Body of pancreas (tissue), 4 donors: ENCODE measurements around the gene CEMIP2. TPM values are rescaled to one million over a fixed set of nuclear protein-coding genes. Genes with fewer than 3 reads are reported as not detected.

ENCODE experiments used
- ATAC-seq: fragments of 150-250 bp; one replicate; pipeline ENCODE4 v1.9.1; 2016
- DNase-seq, 4 donors: peaks; one replicate each; pipeline ENCODE4 v3.0.0-alpha.2; 2019
- H3K27ac ChIP-seq, 4 donors: fragments of 200-600 bp; sonication (generic); 1 replicate in 3 of 4; 2 replicates in 1 of 4; pipeline versions ENCODE4 v1.5.1 to v1.6.1; 2016 to 2019; ENCODE audit warnings: mild to moderate bottlenecking in 1 of 4, mixed read lengths in 1 of 4, moderate library complexity in 1 of 4
- H3K27me3 ChIP-seq, 2 donors: fragments of 200-600 bp; sonication (generic); one replicate each; pipeline ENCODE4 v1.6.0; 2016; ENCODE audit warnings: mild to moderate bottlenecking in 1 of 2
- H3K36me3 ChIP-seq, 2 donors: fragments of 200-600 bp; sonication (generic); replicated peaks in 1 of 2; 2 replicates each; pipeline ENCODE4 v1.5.1; 2016; ENCODE audit warnings: low read depth in 2 of 2; ENCODE audit not compliant: insufficient read depth in 1 of 2
- H3K4me1 ChIP-seq: fragments of 200-600 bp; sonication (generic); one replicate; pipeline ENCODE4 v1.6.0; 2016
- H3K4me3 ChIP-seq, 2 donors: fragments of 200-600 bp; sonication (generic); 1 replicate in 1 of 2; 2 replicates in 1 of 2; pipeline ENCODE4 v1.5.1; 2016 to 2019
- H3K9me3 ChIP-seq, 3 donors: fragments of 200-600 bp; sonication (generic); 1 replicate in 2 of 3; 2 replicates in 1 of 3; pipeline ENCODE4 v1.5.1; 2016
- POLR2A ChIP-seq, 3 donors: fragments of 450-650 bp; IDR thresholded peaks; one replicate each; pipeline ENCODE4 v1.6.1; 2016; ENCODE audit warnings: antibody characterized with exemption in 3 of 3, mild to moderate bottlenecking in 2 of 3
- WGBS, 2 donors: methylation state at CpG; one replicate each; pipeline ENCODE4 v1.1.5; 2017; 5-methylcytosine and 5-hydroxymethylcytosine counted together
- intact Hi-C: fragments of 100-400 bp; cut with DNase I; formaldehyde crosslinking; loops from one replicate; pipeline ENCODE4 v1.15.1; 2023
- total RNA-seq, 2 donors: library from RNA; depleted of rRNA; stranded (reverse); fragments of >200 nt; gene quantifications; one replicate each; pipeline ENCODE4 v1.1.0, GENCODE V29; 2016
- TF ChIP-seq, protein P1 (sequence below), 7 experiments: fragments of 450-650 bp in 4 of 7; fragments of 200-600 bp in 3 of 7; sonication (generic) in 3 of 7; IDR thresholded peaks; one replicate each; pipeline ENCODE4 v1.5.1; 2016 to 2019; ENCODE audit warnings: antibody characterized with exemption in 7 of 7

CEMIP2 gene
- total RNA-seq, 2 donors from 2014 or later = 28.3 to 33.0 TPM

DNA sequence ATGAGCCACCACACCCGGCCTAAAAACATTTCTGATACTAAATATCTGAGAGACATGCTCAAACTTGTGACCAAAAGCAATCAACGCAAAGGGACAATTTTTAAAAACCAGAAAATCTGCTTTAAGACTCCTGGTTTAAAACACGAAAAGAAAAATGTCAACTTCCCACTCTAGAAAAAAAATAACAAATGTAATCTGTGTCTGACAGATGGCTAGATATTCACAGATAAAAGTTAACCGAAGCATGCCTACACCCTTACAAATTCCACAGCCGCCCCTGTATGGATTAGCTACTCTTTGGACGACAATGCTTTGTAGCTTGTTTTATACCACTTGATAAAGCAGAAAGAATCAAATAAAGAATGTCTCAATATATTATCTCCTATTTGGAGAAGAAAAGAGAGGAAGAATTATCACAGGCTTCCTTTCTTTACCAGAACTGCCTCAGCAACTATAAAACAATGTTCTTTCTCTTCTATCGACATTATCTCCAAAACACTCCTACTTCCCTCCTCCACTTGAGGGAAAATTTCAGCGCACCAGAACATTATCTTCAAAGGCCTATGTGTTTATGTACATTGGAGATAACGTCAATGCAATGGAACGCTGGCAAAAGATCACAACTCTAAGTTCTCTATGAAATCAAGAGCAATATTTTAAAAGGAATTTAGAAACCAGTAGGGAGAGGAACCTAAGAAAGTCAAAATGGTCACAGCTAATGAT, 26.2 kb downstream of the CEMIP2 start:
- Histone ChIP-seq H3K9me3 (no peaks in the 10 kb centered on the region), H3K4me3 (no peak overlapping the region), H3K36me3 (no peaks in the 10 kb centered on the region), H3K27ac (peak overlapping the region in 3 of 4 donors; percentile 71 to 91 (median 74)), H3K27me3 (no peaks in the 10 kb centered on the region), H3K4me1 (peaks cover 65% of the 10 kb centered on the region)
- WGBS, 2 donors = 10 to 13% methylated on average over 10 of the region's 10 CpGs
- DNase-seq = peak in 2 of 4 donors; percentile 34 to 50
- intact Hi-C loops = no loop called here
- peak; percentile 54 for ATAC-seq
- TF ChIP-seq, protein P1, sequence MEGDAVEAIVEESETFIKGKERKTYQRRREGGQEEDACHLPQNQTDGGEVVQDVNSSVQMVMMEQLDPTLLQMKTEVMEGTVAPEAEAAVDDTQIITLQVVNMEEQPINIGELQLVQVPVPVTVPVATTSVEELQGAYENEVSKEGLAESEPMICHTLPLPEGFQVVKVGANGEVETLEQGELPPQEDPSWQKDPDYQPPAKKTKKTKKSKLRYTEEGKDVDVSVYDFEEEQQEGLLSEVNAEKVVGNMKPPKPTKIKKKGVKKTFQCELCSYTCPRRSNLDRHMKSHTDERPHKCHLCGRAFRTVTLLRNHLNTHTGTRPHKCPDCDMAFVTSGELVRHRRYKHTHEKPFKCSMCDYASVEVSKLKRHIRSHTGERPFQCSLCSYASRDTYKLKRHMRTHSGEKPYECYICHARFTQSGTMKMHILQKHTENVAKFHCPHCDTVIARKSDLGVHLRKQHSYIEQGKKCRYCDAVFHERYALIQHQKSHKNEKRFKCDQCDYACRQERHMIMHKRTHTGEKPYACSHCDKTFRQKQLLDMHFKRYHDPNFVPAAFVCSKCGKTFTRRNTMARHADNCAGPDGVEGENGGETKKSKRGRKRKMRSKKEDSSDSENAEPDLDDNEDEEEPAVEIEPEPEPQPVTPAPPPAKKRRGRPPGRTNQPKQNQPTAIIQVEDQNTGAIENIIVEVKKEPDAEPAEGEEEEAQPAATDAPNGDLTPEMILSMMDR (IDR thresholded peaks at IDR 0.05) = no peak
- no peak for TF ChIP-seq POLR2A (IDR thresholded peaks at IDR 0.05)

DNA sequence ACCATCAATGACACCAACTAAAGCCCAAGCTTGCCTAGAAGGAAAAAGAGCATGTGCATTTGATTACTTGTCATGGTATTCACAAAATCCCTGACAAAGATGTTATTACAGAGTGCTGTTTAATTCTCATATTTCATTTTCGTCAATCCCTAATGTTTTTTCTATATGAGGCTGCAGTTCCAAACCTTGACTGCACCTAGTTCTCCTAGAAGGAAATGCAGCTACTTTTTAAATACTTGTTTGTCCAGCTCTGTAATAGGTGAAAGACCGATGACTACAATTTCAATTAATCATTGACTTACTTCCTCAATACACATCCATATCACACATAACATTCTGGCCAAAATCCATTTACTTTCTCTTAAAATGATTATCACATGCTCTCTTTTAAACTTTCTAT, 28.1 kb downstream of the CEMIP2 start:
- TF ChIP-seq, protein P1 (IDR thresholded peaks at IDR 0.05) = peak in 4 of 7 experiments; percentile 45 to 55 (median 46)
- peak in 2 of 3 donors; percentile 13 to 39 for TF ChIP-seq POLR2A (IDR thresholded peaks at IDR 0.05)
- no peaks in the 10 kb centered on the region for H3K9me3 ChIP-seq
- H3K4me3 ChIP-seq = no peak overlapping the region
- intact Hi-C loops = no loop called here
- DNase-seq (no peak), ATAC-seq (peak; percentile 91)
- WGBS, 2 donors = 18 to 23% methylated on average over 2 of the region's 2 CpGs
- H3K36me3 ChIP-seq = no peaks in the 10 kb centered on the region
- H3K27me3 ChIP-seq = no peaks in the 10 kb centered on the region
- H3K27ac ChIP-seq = peak overlapping the region; percentile 62 to 91 (median 82)
- H3K4me1 ChIP-seq = peaks cover 69% of the 10 kb centered on the region

DNA sequence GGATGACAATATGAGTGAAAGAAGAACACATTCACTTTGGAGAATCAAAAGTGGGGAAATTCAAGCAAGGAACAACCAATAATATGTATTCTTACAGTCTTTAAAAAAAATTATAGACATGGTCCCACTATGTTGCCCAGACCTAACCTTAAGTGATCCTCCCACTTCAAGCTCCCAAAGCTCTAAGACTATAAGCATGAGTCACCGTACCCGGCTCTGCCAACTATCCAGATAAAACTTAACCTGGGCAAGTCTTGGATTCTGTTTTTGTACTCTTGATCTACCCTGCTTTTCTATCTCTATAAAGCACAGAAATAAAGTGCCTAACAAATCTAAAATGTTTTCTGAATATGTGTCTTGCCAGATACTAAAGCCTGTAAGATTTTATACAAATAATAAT, 30.9 kb downstream of the CEMIP2 start:
- TF ChIP-seq POLR2A (IDR thresholded peaks at IDR 0.05) = no peak
- TF ChIP-seq, protein P1 (IDR thresholded peaks at IDR 0.05) = no peak
- H3K4me1 ChIP-seq = peaks cover 55% of the 10 kb centered on the region
- ATAC-seq (peak; percentile 49), DNase-seq (peak; percentile 54 to 73 (median 62))
- no peaks in the 10 kb centered on the region for H3K36me3 ChIP-seq
- no peak overlapping the region for H3K27ac ChIP-seq
- WGBS, 2 donors = 31 to 45% methylated on average over 2 of the region's 2 CpGs
- H3K27me3 ChIP-seq = no peaks in the 10 kb centered on the region
- intact Hi-C loops = no loop called here
- H3K9me3 ChIP-seq = no peaks in the 10 kb centered on the region
- H3K4me3 ChIP-seq = no peak overlapping the region

DNA sequence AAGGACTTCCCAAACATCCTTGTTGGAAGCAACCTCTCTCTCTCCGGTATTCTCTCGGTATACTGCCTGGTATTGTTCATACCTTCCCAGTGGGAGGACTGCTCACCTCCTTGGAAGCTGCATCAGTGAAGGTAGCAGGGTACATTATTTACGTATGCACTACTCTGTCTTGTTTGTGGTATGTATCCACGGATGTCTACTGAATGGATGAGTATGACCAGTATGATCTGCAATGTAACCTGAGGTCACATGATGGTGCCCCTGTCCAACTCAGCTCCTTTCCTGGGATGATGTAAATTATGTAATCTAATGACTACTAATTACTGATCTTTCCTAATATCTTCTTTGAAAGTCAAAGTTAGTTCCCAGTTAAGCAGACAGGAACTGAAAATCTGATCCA, 32.1 kb downstream of the CEMIP2 start:
- no peak for DNase-seq
- ATAC-seq = no peak
- H3K9me3 ChIP-seq = no peaks in the 10 kb centered on the region
- intact Hi-C loops = no loop called here
- H3K4me3 ChIP-seq = no peak overlapping the region
- no peak for TF ChIP-seq POLR2A (IDR thresholded peaks at IDR 0.05)
- TF ChIP-seq, protein P1 (IDR thresholded peaks at IDR 0.05) = no peak
- no peak overlapping the region for H3K27ac ChIP-seq
- H3K36me3 ChIP-seq = peaks cover 0 to 5% of the 10 kb centered on the region in 2 donors
- peaks cover 43% of the 10 kb centered on the region for H3K4me1 ChIP-seq
- H3K27me3 ChIP-seq = no peaks in the 10 kb centered on the region
- 88 to 98% methylated on average over 4 of the region's 4 CpGs for WGBS, 2 donors

DNA sequence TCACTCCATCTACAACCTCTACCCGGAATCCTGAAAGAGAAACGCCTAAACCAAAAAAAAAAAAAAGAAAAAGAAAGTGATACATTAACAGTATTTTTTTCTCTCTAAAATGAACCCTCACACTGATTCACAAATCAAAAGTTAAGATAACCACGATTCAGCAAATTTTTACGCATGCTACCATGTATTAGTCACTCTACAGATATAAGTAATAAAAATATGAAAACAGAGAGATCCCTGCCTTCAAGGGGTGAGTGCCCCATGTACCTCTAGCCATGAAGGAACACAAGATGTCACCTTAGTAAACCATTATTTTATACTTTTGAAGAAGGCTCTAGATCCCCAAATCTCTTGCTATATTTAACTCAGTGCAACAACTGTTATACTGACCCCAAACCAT, 33.4 kb downstream of the CEMIP2 start:
- 81 to 82% methylated on average over 4 of the region's 4 CpGs for WGBS, 2 donors
- Histone ChIP-seq H3K4me3 (no peak overlapping the region), H3K27ac (no peak overlapping the region), H3K27me3 (no peaks in the 10 kb centered on the region), H3K4me1 (peaks cover 31% of the 10 kb centered on the region), H3K9me3 (no peaks in the 10 kb centered on the region), H3K36me3 (peaks cover 0 to 15% of the 10 kb centered on the region in 2 donors)
- intact Hi-C loops = no loop called here
- DNase-seq (no peak), ATAC-seq (no peak)
- no peak for TF ChIP-seq POLR2A (IDR thresholded peaks at IDR 0.05)
- TF ChIP-seq, protein P1 (IDR thresholded peaks at IDR 0.05) = no peak
